Fibroblast of peridontal ligament (primary cell): ENCODE measurements around the gene PTGR3.

Experiments used
- DNase-seq: peaks from one replicate; pipeline ENCODE4 v3.0.0-alpha.2; 2010; ENCODE audit errors: extremely low read depth

The PTGR3 gene

GRCh38 chr18:75209129-75209950 lies at the start of gene PTGR3:
TSS of gene PTGR3 (minus strand) at chr18:75209139. CDS start at chr18:75209058, 81 bp downstream.
- peak; percentile 70 for DNase-seq

GRCh38 chr18:75257605-75258004 lies 48.7 kb upstream of the PTGR3 start:
- no peak for DNase-seq

GRCh38 chr18:75256376-75256775 lies 47.4 kb upstream of the PTGR3 start:
- DNase-seq = peak; percentile 57

DNA sequence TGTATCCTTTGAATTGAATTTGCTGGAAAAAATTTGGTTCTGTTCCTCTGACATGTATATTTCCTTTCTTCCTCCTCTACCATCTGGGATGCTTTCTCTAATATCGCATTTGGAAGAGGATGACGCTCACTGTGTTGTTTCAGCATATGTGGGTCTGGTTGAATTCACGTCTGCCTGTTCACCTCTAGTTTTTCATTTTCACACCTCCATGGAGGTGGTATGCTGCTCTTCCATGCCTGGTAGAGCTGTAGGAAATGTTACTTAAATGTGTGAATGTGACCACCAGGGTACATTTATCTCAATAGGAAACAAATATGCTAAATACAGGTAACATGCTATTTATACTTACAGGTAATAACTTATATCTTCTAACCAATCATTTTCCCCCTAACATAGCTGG lies 46.2 kb upstream of the PTGR3 start:
- DNase-seq = no peak

DNA sequence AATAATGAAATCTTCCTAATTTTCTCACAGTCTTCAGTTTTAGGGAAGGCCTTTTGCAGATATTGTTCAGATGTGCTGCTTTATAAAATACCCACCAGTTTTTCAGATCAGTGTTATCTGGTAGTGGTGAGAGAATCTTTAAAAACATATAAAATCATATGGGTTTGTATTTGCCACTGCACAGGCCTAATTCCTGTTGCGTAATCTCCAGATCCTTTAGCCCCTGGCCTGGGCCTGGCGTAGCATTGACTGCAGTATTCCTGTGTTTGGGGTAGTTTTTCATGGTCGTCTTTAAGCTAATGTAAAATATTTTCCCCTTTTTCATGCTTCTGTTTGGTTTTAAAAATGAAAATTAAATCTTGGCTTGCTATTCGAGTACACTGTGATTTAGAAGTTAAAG lies 44.8 kb upstream of the PTGR3 start:
- peak; percentile 42 for DNase-seq

DNA sequence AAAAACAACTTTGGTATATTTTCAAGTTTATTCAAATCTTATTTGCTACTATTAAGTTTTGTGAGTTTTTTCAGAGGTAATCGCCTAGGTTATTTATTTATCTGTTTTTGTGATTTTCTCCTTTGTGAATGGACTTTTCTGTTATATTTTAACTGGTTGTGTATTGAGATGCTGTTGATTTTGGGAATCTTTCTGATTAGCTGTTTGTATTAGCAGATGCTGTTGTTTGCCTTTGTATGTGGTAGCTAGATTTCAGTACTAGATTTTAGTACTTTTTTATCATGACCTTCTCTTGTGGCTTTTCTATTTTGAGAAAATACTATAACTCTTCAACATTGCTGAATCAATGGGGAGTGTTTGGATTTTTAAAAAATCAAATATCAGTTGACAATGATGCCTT lies 44.1 kb upstream of the PTGR3 start:
- DNase-seq = no peak

- peak; percentile 36 for DNase-seq
Observed at GRCh38 chr18:75252136-75252535, 43.2 kb upstream of the PTGR3 start.

- no peak for DNase-seq
Observed at GRCh38 chr18:75251466-75251865, 42.5 kb upstream of the PTGR3 start.

GRCh38 chr18:75250471-75250821 lies 41.5 kb upstream of the PTGR3 start:
- no peak for DNase-seq

DNA sequence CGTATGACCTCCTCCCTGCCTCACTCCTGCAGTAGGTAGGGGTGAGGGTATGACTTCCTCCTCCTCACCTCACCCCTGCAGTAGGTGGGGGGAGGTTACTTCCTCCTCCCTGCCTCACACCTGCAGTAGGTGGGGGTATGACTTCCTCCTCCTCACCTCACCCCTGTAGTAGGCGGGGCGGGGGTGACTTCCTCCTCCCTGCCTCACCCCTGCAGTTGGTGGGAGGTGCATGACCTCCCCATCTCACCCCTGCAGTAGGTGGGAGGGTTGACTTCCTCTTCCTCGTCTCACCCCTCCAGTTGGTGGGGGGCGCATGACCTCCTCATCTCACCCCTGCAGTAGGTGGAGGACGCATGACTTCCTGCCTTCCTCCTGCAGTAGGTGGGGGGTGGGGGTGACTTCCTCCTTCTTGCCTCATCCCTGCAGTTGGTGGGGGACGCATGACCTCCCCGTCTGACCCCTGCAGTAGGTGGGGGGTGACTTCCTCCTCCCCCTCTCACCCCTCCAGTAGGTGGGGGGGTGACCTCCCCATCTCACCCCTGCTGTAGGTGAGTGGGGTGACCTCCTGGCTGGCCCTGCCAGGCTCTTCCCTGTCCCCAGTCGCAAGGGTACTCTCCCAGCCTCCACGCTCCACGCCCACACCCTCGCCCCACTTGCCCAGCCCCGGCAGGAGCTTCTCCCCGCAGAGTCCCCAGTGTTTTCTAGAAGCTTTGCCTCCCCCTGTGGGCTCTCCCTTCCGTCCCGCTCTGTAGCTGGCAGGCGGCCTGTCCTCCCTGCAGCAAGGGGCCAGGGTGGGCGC lies 40.9 kb upstream of the PTGR3 start:
- no peak for DNase-seq

DNA sequence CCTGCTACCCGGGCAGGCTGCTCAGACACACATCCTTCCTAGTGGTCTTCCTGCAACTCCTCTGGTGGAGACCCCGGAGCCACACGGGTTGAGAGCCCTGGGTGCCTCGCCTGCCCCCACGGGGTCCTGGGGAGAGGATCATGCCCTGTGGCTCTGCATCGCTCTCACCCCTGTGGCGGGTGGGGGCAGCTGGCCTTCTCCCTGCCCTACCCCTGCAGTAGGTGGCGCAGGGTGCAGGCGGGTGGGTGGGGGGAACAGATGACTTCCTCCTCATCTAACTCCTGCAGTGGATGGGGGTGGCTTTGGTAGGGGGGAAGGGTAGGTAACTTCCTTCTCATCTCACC lies 40.2 kb upstream of the PTGR3 start:
- DNase-seq = no peak

DNA sequence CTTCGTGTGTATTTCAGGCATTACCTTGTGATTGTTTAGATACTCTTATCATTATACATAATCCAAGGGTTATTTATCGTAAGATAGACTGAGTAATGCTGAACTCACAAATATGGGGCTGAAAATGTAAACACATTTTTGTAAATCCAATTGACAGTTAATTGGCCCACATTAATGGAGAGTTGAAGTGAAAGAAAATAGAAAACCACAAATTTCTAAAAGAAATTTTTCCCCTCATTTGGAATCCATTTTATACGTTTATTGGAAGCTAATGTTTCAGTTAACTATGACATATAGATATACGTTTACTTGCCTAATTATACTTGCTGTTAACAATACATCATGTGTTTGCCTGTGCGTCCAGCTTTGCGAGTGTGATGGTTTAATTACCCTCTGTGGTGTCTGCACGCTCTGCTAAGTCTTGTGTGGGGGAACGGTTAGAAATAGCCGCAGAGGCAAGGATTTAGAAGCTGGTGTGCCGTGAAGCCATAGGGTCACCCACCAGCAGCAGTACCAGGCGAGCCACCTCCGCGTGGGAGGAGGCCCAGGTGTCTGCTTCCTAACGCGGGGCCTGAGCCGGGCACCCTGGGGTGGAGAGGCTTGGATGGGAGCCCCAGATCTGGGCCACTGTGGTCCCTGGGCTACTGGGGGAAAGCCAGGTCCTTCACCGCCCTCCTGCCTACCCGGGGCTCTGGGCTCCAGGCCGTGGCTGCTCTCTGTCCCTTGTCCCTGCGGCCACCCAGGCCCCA lies 39.7 kb upstream of the PTGR3 start:
- peak; percentile 27 for DNase-seq

DNA sequence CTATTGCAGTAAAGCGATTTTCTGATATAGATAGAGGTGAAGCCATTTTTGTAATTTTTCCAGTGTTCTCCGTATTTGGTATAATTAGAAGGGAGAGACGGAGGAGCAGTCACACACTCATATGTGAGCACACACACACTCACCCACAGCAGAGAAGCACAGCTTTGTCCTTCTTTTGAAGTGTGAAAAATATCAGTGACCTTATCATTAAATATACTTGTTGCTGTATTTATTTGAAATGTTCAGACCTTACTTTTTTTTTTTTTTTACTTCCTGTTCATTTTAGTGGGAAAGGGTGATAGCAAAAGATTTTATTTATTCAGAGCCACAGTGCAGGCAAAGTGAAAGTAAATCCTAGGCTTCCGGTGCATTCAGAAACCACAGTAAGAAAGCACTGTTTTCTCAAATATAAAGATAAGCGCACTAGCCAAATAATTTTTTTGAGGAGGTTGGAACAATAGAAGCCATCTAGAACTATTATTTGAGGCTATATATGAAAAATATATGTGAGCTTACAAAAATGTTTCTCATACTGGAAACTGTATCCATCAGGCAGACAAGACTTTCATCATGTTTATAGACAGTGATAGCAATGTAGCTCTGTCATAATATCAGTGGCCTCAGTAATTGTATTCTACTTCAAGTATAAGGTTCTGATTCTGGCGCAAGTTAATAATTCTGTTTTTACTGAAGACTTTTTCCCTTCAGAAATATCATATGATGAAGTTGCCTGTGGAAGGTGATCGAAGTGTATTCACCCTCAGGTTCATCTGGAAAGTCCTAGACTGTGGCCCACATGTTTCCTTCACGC lies 38.9 kb upstream of the PTGR3 start:
- peak; percentile 80 for DNase-seq

GRCh38 chr18:75246721-75247610 lies 38.0 kb upstream of the PTGR3 start:
- DNase-seq = peak; percentile 90

- DNase-seq = no peak
Observed at GRCh38 chr18:75244351-75245313, 35.7 kb upstream of the PTGR3 start.

DNA sequence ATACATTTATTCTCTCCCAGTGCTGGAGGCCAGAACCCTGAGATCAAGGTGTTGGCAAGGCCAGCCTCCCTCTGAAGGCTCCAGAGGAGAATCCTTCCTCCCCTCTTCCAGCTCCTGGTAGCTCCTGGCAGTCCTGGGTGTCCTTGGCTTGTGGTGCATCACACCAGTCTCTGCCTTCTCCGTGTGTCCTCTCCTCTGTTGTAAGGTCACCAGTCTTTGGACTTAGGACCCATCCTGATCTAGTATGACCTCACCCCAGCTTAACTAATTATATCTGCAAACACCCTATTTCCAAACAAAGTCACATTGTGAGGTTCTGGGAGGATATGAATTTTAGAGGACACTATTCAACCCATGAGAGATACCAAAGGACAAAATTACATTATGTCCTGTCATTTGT lies 32.8 kb upstream of the PTGR3 start:
- DNase-seq = no peak

GRCh38 chr18:75240433-75240832 lies 31.5 kb upstream of the PTGR3 start:
- no peak for DNase-seq

DNA sequence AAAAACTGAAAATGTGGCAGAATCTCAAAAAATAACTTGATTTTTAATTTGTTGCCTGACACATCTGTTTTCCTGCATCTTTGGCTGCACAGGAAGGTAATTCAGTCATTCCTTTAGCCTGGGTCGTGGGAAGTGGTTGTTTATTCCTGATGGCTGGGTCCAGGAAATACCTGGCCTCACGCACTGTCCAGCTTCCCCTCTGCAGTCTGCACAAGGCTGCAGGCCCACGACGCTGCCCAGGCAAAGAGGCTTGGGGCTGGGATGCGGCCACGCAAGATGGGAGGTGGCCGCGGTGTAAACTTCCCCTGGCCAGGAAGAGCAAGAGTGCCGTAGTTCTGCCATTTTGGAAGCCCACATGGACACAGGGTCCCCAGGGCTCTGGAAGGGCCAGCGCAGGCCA lies 29.8 kb upstream of the PTGR3 start:
- DNase-seq = no peak

- DNase-seq = no peak
Observed at GRCh38 chr18:75238100-75238499, 29.2 kb upstream of the PTGR3 start.
